Neuronal stem cell (in vitro differentiated cells): ENCODE data around the gene HNRNPUL2.
A peak's percentile ranks its signal among the peaks of the same experiment; 100 is the strongest.
"Not testable (repeated sequence)": the region's sequence is repeated elsewhere in the genome, so short reads cannot be mapped to it uniquely, and the experiment has no call there.

ENCODE experiments used
- DNase-seq: peaks from one replicate; pipeline ENCODE4 v3.0.0-alpha.2; 2013; ENCODE audit warnings: low spot score
- H2AFZ ChIP-seq: one replicate; pipeline ENCODE4 v1.6.1; 2013; ENCODE audit warnings: mild to moderate bottlenecking, low read length, inconsistent platforms
- H2AK5ac ChIP-seq: 2 replicates; pipeline ENCODE4 v1.6.1; 2013; ENCODE audit warnings: low read depth, mild to moderate bottlenecking, inconsistent platforms, low read length, moderate library complexity, mixed read lengths
- H2BK120ac ChIP-seq: 2 replicates; pipeline ENCODE4 v1.6.1; 2013; ENCODE audit warnings: low read depth, mild to moderate bottlenecking, inconsistent platforms, low read length, moderate library complexity, mixed read lengths
- H2BK12ac ChIP-seq: one replicate; pipeline ENCODE4 v1.6.1; 2013; ENCODE audit warnings: low read length, inconsistent platforms
- H2BK15ac ChIP-seq: 2 replicates; pipeline ENCODE4 v1.6.1; 2013; ENCODE audit warnings: mild to moderate bottlenecking, low read length, inconsistent platforms, mixed read lengths
- H2BK5ac ChIP-seq: one replicate; pipeline ENCODE4 v1.6.1; 2013; ENCODE audit warnings: inconsistent platforms, mild to moderate bottlenecking, low read length, moderate library complexity
- H3K14ac ChIP-seq: one replicate; pipeline ENCODE4 v1.6.1; 2013; ENCODE audit warnings: low read length, inconsistent platforms
- H3K18ac ChIP-seq: 2 replicates; pipeline ENCODE4 v1.6.1; 2013; ENCODE audit warnings: low read length, inconsistent platforms
- H3K23ac ChIP-seq: 2 replicates; pipeline ENCODE4 v1.6.1; 2013; ENCODE audit warnings: low read depth, mild to moderate bottlenecking, mixed read lengths, low read length, inconsistent platforms; ENCODE audit not compliant: poor library complexity
- H3K27ac ChIP-seq: replicated peaks from 3 replicates; pipeline ENCODE4 v1.5.1; 2013; ENCODE audit warnings: low read length, inconsistent platforms
- H3K27me3 ChIP-seq, 3 experiments: 2 replicates each; pipeline ENCODE4 v1.6.1; 2013; ENCODE audit warnings: low read length in 3 of 3, mild to moderate bottlenecking in 2 of 3, inconsistent platforms in 1 of 3, low read depth in 1 of 3, mixed read lengths in 1 of 3, moderate library complexity in 1 of 3; ENCODE audit not compliant: control insufficient read depth in 3 of 3, insufficient read depth in 3 of 3
- H3K36me3 ChIP-seq, 2 donors: replicated peaks in 1 of 2; 2 replicates each; pipeline ENCODE4 v1.6.1; 2013; ENCODE audit warnings: low read length in 2 of 2; ENCODE audit not compliant: control insufficient read depth in 2 of 2, insufficient read depth in 2 of 2
- H3K4ac ChIP-seq: 2 replicates; pipeline ENCODE4 v1.6.1; 2013; ENCODE audit warnings: inconsistent platforms, mild to moderate bottlenecking, low read length, moderate library complexity
- H3K4me1 ChIP-seq, 2 donors: 1 replicate in 1 of 2; 2 replicates in 1 of 2; pipeline ENCODE4 v1.6.1; 2013; ENCODE audit warnings: low read length in 2 of 2, low read depth in 1 of 2; ENCODE audit not compliant: control insufficient read depth in 2 of 2, insufficient read depth in 1 of 2
- H3K4me2 ChIP-seq: one replicate; pipeline ENCODE4 v1.6.1; 2013; ENCODE audit warnings: mild to moderate bottlenecking, low read length, inconsistent platforms; ENCODE audit not compliant: insufficient read depth, poor library complexity, severe bottlenecking
- H3K4me3 ChIP-seq, 2 donors: 2 replicates each; pipeline ENCODE4 v1.5.1; 2013; ENCODE audit warnings: low read length in 2 of 2, mild to moderate bottlenecking in 2 of 2, inconsistent platforms in 1 of 2, moderate library complexity in 1 of 2
- H3K79me1 ChIP-seq: one replicate; pipeline ENCODE4 v1.6.1; 2013; ENCODE audit warnings: low read depth, mild to moderate bottlenecking, inconsistent platforms, low read length, moderate library complexity
- H3K9ac ChIP-seq: one replicate; pipeline ENCODE4 v1.6.1; 2013; ENCODE audit warnings: mild to moderate bottlenecking, low read depth, low read length, inconsistent platforms; ENCODE audit not compliant: poor library complexity
- H3K9me3 ChIP-seq, 2 donors: replicated peaks in 1 of 2; 2 replicates each; pipeline versions ENCODE3 to v1.6.1; 2013; ENCODE audit warnings: low read length in 2 of 2, mild to moderate bottlenecking in 2 of 2, inconsistent platforms in 1 of 2, low read depth in 1 of 2, mixed read lengths in 1 of 2, moderate library complexity in 1 of 2; ENCODE audit not compliant: control insufficient read depth in 2 of 2, insufficient read depth in 1 of 2
- H4K8ac ChIP-seq: one replicate; pipeline ENCODE4 v1.6.1; 2013; ENCODE audit warnings: low read depth, mild to moderate bottlenecking, inconsistent platforms, low read length, moderate library complexity
- H4K91ac ChIP-seq: one replicate; pipeline ENCODE4 v1.6.1; 2013; ENCODE audit warnings: low read length, low read depth, mild to moderate bottlenecking, inconsistent platforms; ENCODE audit not compliant: poor library complexity
- WGBS, 2 donors: extraction: QIAGEN DNeasy Blood & Tissue Kit; methylation state at CpG; one replicate each; pipeline ENCODE4 v1.1.7; 2013; ENCODE audit warnings: missing lambda C conversion rate in 2 of 2, mixed read lengths in 1 of 2; ENCODE audit not compliant: insufficient read length in 2 of 2, insufficient replicate concordance in 1 of 2; ENCODE audit errors: extremely low coverage in 2 of 2; 5-methylcytosine and 5-hydroxymethylcytosine counted together

The HNRNPUL2 gene

DNA sequence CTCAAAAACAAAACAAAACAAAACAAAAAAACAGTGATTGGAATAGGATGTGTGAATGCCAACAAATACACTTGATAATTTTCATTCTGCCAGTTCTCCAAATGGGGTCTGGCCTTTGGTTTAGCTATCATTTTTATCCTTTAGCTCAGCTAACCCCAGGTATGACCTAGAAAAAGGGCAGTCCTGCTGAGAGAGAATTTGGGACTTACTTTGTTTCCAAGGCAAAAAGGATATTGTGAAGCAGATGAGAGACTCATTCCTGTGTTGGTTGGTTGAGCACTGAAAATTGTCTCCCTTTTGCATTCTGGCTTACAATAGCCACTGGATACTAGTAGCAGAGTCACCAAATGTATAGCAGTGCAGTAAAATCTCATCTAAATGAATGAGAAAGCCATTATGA is 9.9 kb upstream of the HNRNPUL2 start:
- Histone ChIP-seq H3K27ac (no peak overlapping the region), H3K23ac (no peak overlapping the region), H3K14ac (no peak overlapping the region), H3K4me2 (no peak overlapping the region), H4K91ac (no peak overlapping the region), H2BK12ac (no peak overlapping the region), H2AK5ac (no peak overlapping the region), H3K36me3 (peaks cover 14 to 80% of the 10 kb centered on the region in 2 donors), H2BK15ac (no peak overlapping the region), H3K4ac (no peak overlapping the region), H3K9me3 (no peaks in the 10 kb centered on the region), H2AFZ (no peak overlapping the region), H2BK5ac (no peak overlapping the region), H3K4me1 (no peaks in the 10 kb centered on the region), H2BK120ac (no peak overlapping the region), H3K4me3 (no peak overlapping the region), H3K27me3 (no peaks in the 10 kb centered on the region), H3K79me1 (peaks cover 4% of the 10 kb centered on the region), H3K18ac (no peak overlapping the region), H4K8ac (no peak overlapping the region), H3K9ac (no peak overlapping the region)
- no peak for DNase-seq

DNA sequence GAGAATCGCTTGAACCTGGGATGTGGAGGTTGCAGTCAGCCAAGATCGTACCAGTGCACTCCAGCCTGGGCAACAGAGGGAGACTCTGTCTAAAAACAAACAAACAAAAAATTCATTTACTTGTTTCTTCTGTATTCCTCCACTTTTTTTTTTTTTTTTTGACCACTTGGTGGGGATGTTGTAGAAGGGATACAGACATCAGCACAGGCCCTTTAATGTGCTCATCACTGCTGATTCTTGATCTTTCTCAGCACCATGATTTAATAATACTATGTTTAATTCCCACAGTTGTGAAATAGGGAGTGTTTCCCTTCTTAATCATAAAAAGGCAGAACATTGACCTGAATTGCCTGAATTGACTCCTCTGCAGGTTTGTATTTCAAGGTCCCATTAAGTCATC is 5.6 kb upstream of the HNRNPUL2 start:
- H3K79me1 ChIP-seq: peaks cover 8% of the 10 kb centered on the region
- no peak overlapping the region for H4K8ac ChIP-seq
- H3K9me3 ChIP-seq: no peaks in the 10 kb centered on the region
- no peak overlapping the region for H3K14ac ChIP-seq
- DNase-seq: no peak
- no peak overlapping the region for H3K27ac ChIP-seq
- H3K23ac ChIP-seq: no peak overlapping the region
- H2AFZ ChIP-seq: no peak overlapping the region
- H3K4me1 ChIP-seq: peaks cover 0 to 4% of the 10 kb centered on the region in 2 donors
- H2AK5ac ChIP-seq: no peak overlapping the region
- no peak overlapping the region for H4K91ac ChIP-seq
- H2BK12ac ChIP-seq: no peak overlapping the region
- no CpG with 5 or more reads among the region's 2 CpGs for WGBS, 2 donors
- no peak overlapping the region for H2BK15ac ChIP-seq
- no peak overlapping the region for H2BK120ac ChIP-seq
- no peak overlapping the region for H3K4me2 ChIP-seq
- H2BK5ac ChIP-seq: no peak overlapping the region
- H3K36me3 ChIP-seq: peaks cover 9 to 59% of the 10 kb centered on the region in 2 donors
- H3K4me3 ChIP-seq: no peak overlapping the region
- H3K27me3 ChIP-seq: no peaks in the 10 kb centered on the region
- no peak overlapping the region for H3K9ac ChIP-seq
- no peak overlapping the region for H3K18ac ChIP-seq
- H3K4ac ChIP-seq: no peak overlapping the region

DNA sequence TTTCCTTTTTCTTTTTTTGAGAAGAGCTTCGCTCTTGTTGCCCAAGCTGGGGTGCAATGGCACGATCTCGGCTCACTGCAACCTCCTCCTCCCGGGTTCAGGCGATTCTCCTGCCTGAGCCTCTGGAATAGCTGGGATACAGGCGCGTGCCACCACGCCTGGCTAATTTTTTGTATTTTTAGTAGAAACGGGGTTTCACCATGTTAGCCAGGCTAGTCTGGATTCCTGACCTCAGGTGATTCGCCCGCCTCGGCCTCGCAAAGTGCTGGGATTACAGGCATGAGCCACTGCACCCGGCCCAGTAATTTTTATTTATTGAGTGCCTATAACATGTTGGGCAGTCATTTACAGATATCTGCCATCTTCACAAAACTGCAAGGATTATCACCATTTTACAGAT is 2.8 kb upstream of the HNRNPUL2 start:
- H4K8ac ChIP-seq, DNase-seq, H3K79me1 ChIP-seq, H3K4ac ChIP-seq, H4K91ac ChIP-seq, H3K4me1 ChIP-seq, H2AK5ac ChIP-seq, H3K27me3 ChIP-seq, H2BK12ac ChIP-seq, H3K4me2 ChIP-seq, H3K9ac ChIP-seq, H2BK15ac ChIP-seq, H3K27ac ChIP-seq, H2BK120ac ChIP-seq, H3K14ac ChIP-seq, H3K23ac ChIP-seq, H3K9me3 ChIP-seq, H2AFZ ChIP-seq, H3K18ac ChIP-seq, H2BK5ac ChIP-seq: not testable (repeated sequence)
- H3K36me3 ChIP-seq: peaks cover 5 to 46% of the 10 kb centered on the region in 2 donors
- WGBS, 2 donors: no CpG with 5 or more reads among the region's 14 CpGs
- peak overlapping the region in 1 of 2 donors; percentile 92 for H3K4me3 ChIP-seq

DNA sequence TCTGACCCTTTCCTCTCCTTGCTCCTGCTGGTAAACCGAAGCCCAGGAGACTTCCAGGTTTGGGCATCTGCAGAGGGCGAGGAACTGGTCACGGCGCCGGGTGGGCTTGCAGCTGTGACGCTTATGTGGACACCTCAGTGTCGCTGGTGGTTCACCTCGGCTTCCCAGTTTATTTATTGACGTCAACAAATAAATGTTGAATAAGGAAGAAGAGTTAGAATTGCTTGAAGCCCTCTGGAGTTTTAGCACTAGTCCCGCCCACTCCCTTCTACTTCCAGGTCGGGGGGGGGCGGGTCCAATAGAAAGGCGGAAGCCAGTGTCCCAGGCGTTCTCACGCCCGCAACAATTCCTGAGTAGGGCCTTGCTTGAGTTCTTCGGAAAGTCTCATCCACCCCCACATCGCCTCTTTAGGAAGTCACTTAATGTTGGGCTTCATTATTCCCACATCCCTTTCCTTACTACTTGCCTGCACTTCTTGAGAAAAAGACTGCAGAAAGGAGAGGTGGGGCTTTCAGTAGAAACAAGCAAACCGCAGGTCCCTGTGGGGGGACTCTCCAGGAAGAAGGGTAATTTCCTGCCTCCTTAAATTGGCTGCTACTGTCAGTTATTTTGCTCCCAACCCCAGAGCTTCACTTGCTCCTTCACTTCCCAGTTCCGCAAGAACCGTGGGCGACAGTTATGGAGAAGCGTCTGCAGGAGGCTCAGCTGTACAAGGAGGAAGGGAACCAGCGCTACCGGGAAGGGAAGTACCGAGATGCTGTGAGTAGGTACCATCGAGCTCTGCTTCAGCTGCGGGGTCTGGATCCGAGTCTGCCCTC is 1.1 kb upstream of the HNRNPUL2 start, which contains the start of gene TTC9C:
TSS of gene TTC9C (plus strand) at position 316 of the 818 bp plus-strand sequence. CDS start at position 679, 363 bp downstream.
- no peaks in the 10 kb centered on the region for H3K9me3 ChIP-seq
- no peaks in the 10 kb centered on the region for H3K27me3 ChIP-seq
- peak within 1 kb of the TSS; percentile 85 for H2AK5ac ChIP-seq
- H3K4me3 ChIP-seq: peak within 1 kb of the TSS; percentile 92 to 96
- no peak within 1 kb of the TSS for H4K8ac ChIP-seq
- peak within 1 kb of the TSS; percentile 99 for H3K4me2 ChIP-seq
- no peak within 1 kb of the TSS for H2BK120ac ChIP-seq
- H3K4me1 ChIP-seq: peaks cover 0 to 18% of the 10 kb centered on the region in 2 donors
- H3K9ac ChIP-seq: peak within 1 kb of the TSS; percentile 100
- WGBS, 2 donors: no CpG with 5 or more reads among the region's 29 CpGs
- H3K4ac ChIP-seq: no peak within 1 kb of the TSS
- H2BK12ac ChIP-seq: peak within 1 kb of the TSS; percentile 97
- peak within 1 kb of the TSS; percentile 89 for H2BK5ac ChIP-seq
- H4K91ac ChIP-seq: no peak within 1 kb of the TSS
- peak within 1 kb of the TSS; percentile 90 for H2AFZ ChIP-seq
- peak; percentile 75 for DNase-seq
- H3K18ac ChIP-seq: peak within 1 kb of the TSS; percentile 100
- H2BK15ac ChIP-seq: no peak within 1 kb of the TSS
- peak within 1 kb of the TSS; percentile 97 for H3K23ac ChIP-seq
- peaks cover 12 to 51% of the 10 kb centered on the region in 2 donors for H3K36me3 ChIP-seq
- H3K27ac ChIP-seq: peak within 1 kb of the TSS; percentile 100
- peaks cover 4% of the 10 kb centered on the region for H3K79me1 ChIP-seq
- H3K14ac ChIP-seq: peak within 1 kb of the TSS; percentile 100
